Osteoblast (primary cell): ENCODE results near the gene SUN1. TPM values are rescaled to one million over a fixed set of nuclear protein-coding genes. Genes with fewer than 3 reads are reported as not detected.

Source experiments
- DNase-seq: peaks from one replicate; pipeline ENCODE4 v3.0.0; 2011; ENCODE audit warnings: low spot score, mixed read lengths; ENCODE audit not compliant: insufficient read length; ENCODE audit errors: missing footprints
- H2AFZ ChIP-seq: 2 replicates; pipeline ENCODE4 v1.6.0; 2011; ENCODE audit warnings: mild to moderate bottlenecking, low read length
- H3K27ac ChIP-seq: 2 replicates; pipeline ENCODE4 v1.5.1; 2011; ENCODE audit warnings: mild to moderate bottlenecking, low read depth, low read length, moderate library complexity
- H3K27me3 ChIP-seq: 2 replicates; pipeline ENCODE4 v1.6.0; 2012; ENCODE audit warnings: mild to moderate bottlenecking, control low read depth, inconsistent platforms, low read length, moderate library complexity; ENCODE audit not compliant: insufficient read depth
- H3K36me3 ChIP-seq: 2 replicates; pipeline ENCODE4 v1.5.1; 2011; ENCODE audit warnings: mild to moderate bottlenecking, low read length, control low read depth, moderate library complexity; ENCODE audit not compliant: insufficient read depth
- H3K4me1 ChIP-seq: 2 replicates; pipeline ENCODE4 v1.5.1; 2011; ENCODE audit warnings: mild to moderate bottlenecking, low read length, control low read depth, moderate library complexity; ENCODE audit not compliant: insufficient read depth
- H3K4me2 ChIP-seq: 2 replicates; pipeline ENCODE4 v1.6.0; 2011; ENCODE audit warnings: mild to moderate bottlenecking, low read length; ENCODE audit not compliant: insufficient read depth
- H3K4me3 ChIP-seq: fragments of 200-600 bp; sonication (generic); 3 replicates; pipeline ENCODE4 v1.5.1; 2012; ENCODE audit warnings: mild to moderate bottlenecking, low read length, inconsistent platforms; ENCODE audit not compliant: insufficient read depth
- H3K79me2 ChIP-seq: 2 replicates; pipeline ENCODE4 v1.6.0; 2012; ENCODE audit warnings: mild to moderate bottlenecking, low read length, control low read depth, inconsistent platforms; ENCODE audit not compliant: insufficient read depth
- H3K9me3 ChIP-seq: 2 replicates; pipeline ENCODE4 v1.5.1; 2011; ENCODE audit warnings: low read depth, low read length, control low read depth
- H4K20me1 ChIP-seq: 2 replicates; pipeline ENCODE4 v1.6.0; 2012; ENCODE audit warnings: mild to moderate bottlenecking, low read length, control low read depth; ENCODE audit not compliant: insufficient read depth
- CTCF ChIP-seq: IDR thresholded peaks from 2 replicates; pipeline ENCODE4 v1.5.1; 2011; ENCODE audit warnings: mild to moderate bottlenecking, low read depth, low read length, moderate library complexity; ENCODE audit errors: extremely low read depth
- total RNA-seq: library from RNA; depleted of rRNA; stranded (reverse); fragments of >200 nt; gene quantifications from 2 replicates; pipeline ENCODE4 v1.2.3, GENCODE V29; 2012

SUN1 gene
- total RNA-seq, 1 donor, result 126 TPM

- peaks cover 69% of the 10 kb centered on the region for H3K79me2 ChIP-seq
- no peak overlapping the region for H3K4me3 ChIP-seq
- H3K4me1 ChIP-seq, result no peaks in the 10 kb centered on the region
- H3K9me3 ChIP-seq, result no peaks in the 10 kb centered on the region
- no peak overlapping the region for H2AFZ ChIP-seq
- no peak for DNase-seq
- no peak for TF ChIP-seq CTCF
- no peak overlapping the region for H3K4me2 ChIP-seq
- H3K27ac ChIP-seq, result no peak overlapping the region
- no peaks in the 10 kb centered on the region for H3K27me3 ChIP-seq
- H4K20me1 ChIP-seq, result peaks cover 53% of the 10 kb centered on the region
- H3K36me3 ChIP-seq, result peaks cover 20% of the 10 kb centered on the region
Observed at GRCh38 chr7:887488-887820, 55.2 kb downstream of the SUN1 start.

- H3K9me3 ChIP-seq, result no peaks in the 10 kb centered on the region
- H3K27me3 ChIP-seq, result no peaks in the 10 kb centered on the region
- no peak overlapping the region for H2AFZ ChIP-seq
- H3K4me3 ChIP-seq, result no peak overlapping the region
- H4K20me1 ChIP-seq, result peaks cover 52% of the 10 kb centered on the region
- H3K79me2 ChIP-seq, result peaks cover 60% of the 10 kb centered on the region
- no peak overlapping the region for H3K27ac ChIP-seq
- H3K4me1 ChIP-seq, result no peaks in the 10 kb centered on the region
- H3K36me3 ChIP-seq, result peaks cover 23% of the 10 kb centered on the region
- H3K4me2 ChIP-seq, result no peak overlapping the region
- DNase-seq, result no peak
- no peak for TF ChIP-seq CTCF
Observed at GRCh38 chr7:888081-889024, 56.1 kb downstream of the SUN1 start.

DNA sequence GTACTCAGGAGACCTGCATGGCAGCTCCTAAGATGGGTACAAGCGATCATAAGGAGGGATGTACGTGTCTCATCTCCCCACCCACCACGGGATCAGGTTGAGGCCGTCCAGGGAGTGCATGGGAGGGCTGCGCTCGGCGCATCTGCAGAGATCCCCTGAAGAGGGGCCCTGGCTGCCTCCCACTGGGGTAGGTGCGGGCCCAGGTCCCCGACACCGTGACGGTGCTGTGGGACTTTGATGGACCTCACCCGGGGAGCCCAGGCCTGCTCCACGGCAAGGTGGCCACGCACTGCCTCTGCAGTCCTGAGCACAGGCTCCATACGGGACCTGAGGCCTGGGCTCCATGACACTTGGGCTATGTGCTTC is 56.7 kb downstream of the SUN1 start:
- H4K20me1 ChIP-seq, result peaks cover 51% of the 10 kb centered on the region
- no peak overlapping the region for H2AFZ ChIP-seq
- H3K27ac ChIP-seq, result no peak overlapping the region
- H3K36me3 ChIP-seq, result peaks cover 29% of the 10 kb centered on the region
- H3K4me1 ChIP-seq, result no peaks in the 10 kb centered on the region
- DNase-seq, result no peak
- H3K9me3 ChIP-seq, result no peaks in the 10 kb centered on the region
- H3K79me2 ChIP-seq, result peaks cover 54% of the 10 kb centered on the region
- no peak for TF ChIP-seq CTCF
- H3K27me3 ChIP-seq, result no peaks in the 10 kb centered on the region
- H3K4me3 ChIP-seq, result no peak overlapping the region
- no peak overlapping the region for H3K4me2 ChIP-seq

DNA sequence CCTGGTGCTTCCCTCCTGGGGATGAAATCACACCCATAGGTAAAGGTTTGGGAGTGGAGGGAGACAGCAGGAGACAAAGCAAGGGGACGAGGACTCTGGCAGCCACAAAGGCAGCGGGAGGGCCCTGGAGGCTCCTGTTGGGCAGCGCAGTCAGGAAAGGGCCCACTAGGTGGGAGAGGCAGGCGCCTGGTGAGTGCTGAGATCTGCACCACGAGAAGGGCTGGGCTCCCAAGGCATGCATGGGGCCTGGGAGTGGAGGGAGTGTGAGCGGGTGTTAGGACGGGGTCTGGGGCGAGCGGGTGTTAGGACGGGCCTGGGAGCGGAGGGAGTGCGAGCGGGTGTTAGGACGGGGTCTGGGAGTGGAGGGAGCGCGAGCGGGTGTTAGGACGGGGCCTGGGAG is 57.1 kb downstream of the SUN1 start:
- Histone ChIP-seq H3K36me3 (peaks cover 29% of the 10 kb centered on the region), H2AFZ (no peak overlapping the region), H3K27ac (no peak overlapping the region), H3K4me2 (no peak overlapping the region), H3K79me2 (peaks cover 50% of the 10 kb centered on the region), H3K4me3 (no peak overlapping the region), H4K20me1 (peaks cover 47% of the 10 kb centered on the region), H3K27me3 (no peaks in the 10 kb centered on the region), H3K9me3 (no peaks in the 10 kb centered on the region), H3K4me1 (no peaks in the 10 kb centered on the region)
- TF ChIP-seq CTCF, result no peak
- DNase-seq, result no peak
